ENCODE measurements around the gene ATP5F1E.
"Not testable (repeated sequence)": the region's sequence is repeated elsewhere in the genome, so short reads cannot be mapped to it uniquely, and the experiment has no call there.

Gene ATP5F1E

GRCh38 chr20:59043698-59044097 is 11.6 kb upstream of the ATP5F1E start:
- TF ChIP-seq CTCF (conservative IDR thresholded peaks at IDR 0.05; ENCODE audit: low read depth, low read length) = no peak
- H3K4me3 ChIP-seq (ENCODE audit: low read depth, low read length) = no peak overlapping the region
- no peak for DNase-seq (ENCODE audit: low read depth)

GRCh38 chr20:59042796-59043631 is 10.9 kb upstream of the ATP5F1E start:
- DNase-seq (ENCODE audit: low read depth) = peak; percentile 92
- peak overlapping the region; percentile 90 for H3K4me3 ChIP-seq (ENCODE audit: low read depth, low read length)
- no peak for TF ChIP-seq CTCF (conservative IDR thresholded peaks at IDR 0.05; ENCODE audit: low read depth, low read length)

- TF ChIP-seq CTCF (conservative IDR thresholded peaks at IDR 0.05; ENCODE audit: low read depth, low read length) = no peak
- peak; percentile 25 for DNase-seq (ENCODE audit: low read depth)
- H3K4me3 ChIP-seq (ENCODE audit: low read depth, low read length) = peak within 1 kb of the TSS; percentile 90
Observed at GRCh38 chr20:59042151-59042795, 10.1 kb upstream of the ATP5F1E start, which contains the start of gene PRELID3B. TSS of gene PRELID3B (minus strand) at chr20:59042786. CDS start at chr20:59042730, 56 bp downstream.

- DNase-seq (ENCODE audit: low read depth) = not testable (repeated sequence)
- peak overlapping the region; percentile 90 for H3K4me3 ChIP-seq (ENCODE audit: low read depth, low read length)
Observed at GRCh38 chr20:59041487-59041886, 9.4 kb upstream of the ATP5F1E start.

GRCh38 chr20:59040667-59041066 is 8.5 kb upstream of the ATP5F1E start:
- TF ChIP-seq CTCF (conservative IDR thresholded peaks at IDR 0.05; ENCODE audit: low read depth, low read length) = no peak
- no peak for DNase-seq (ENCODE audit: low read depth)
- H3K4me3 ChIP-seq (ENCODE audit: low read depth, low read length) = no peak overlapping the region

- no peak overlapping the region for H3K4me3 ChIP-seq (ENCODE audit: low read depth, low read length)
- TF ChIP-seq CTCF (conservative IDR thresholded peaks at IDR 0.05; ENCODE audit: low read depth, low read length) = no peak
- peak; percentile 43 for DNase-seq (ENCODE audit: low read depth)
Observed at GRCh38 chr20:59039233-59039632, 7.1 kb upstream of the ATP5F1E start.

- DNase-seq (ENCODE audit: low read depth) = no peak
- H3K4me3 ChIP-seq (ENCODE audit: low read depth, low read length) = no peak overlapping the region
- no peak for TF ChIP-seq CTCF (conservative IDR thresholded peaks at IDR 0.05; ENCODE audit: low read depth, low read length)
Observed at GRCh38 chr20:59037386-59037785, 5.3 kb upstream of the ATP5F1E start.
